Measurements from ENCODE around the gene NPIPB6. TPM values are rescaled to one million over a fixed set of nuclear protein-coding genes. Genes with fewer than 3 reads are reported as not detected.

NPIPB6 gene
- total and polyA plus RNA-seq, 9 donors, result 0.57 to 6.7 (median 2.8) TPM

- TF ChIP-seq POLR2A (IDR thresholded peaks at IDR 0.05) (no peak), EP300 (IDR thresholded peaks at IDR 0.05) (no peak), CTCF (IDR thresholded peaks at IDR 0.05) (no peak)
- Histone ChIP-seq H3K4me3 (no peak overlapping the region), H3K9me3 (no peaks in the 10 kb centered on the region), H3K27ac (no peak overlapping the region), H3K4me1 (ENCODE audit: insufficient read depth) (no peaks in the 10 kb centered on the region), H3K36me3 (no peaks in the 10 kb centered on the region), H3K27me3 (no peaks in the 10 kb centered on the region)
- no peak for DNase-seq
- WGBS, 3 donors, result 80 to 86% (median 81%) methylated on average over 6 of the region's 6 CpGs
- intact Hi-C loops (cut with DNase I), result no loop called here
These were observed 47.3 kb downstream of the NPIPB6 start for GRCh38 chr16:28316054-28316453.

- no peak for TF ChIP-seq EP300 (IDR thresholded peaks at IDR 0.05)
- no peaks in the 10 kb centered on the region for H3K36me3 ChIP-seq
These were observed 49.7 kb downstream of the NPIPB6 start for GRCh38 chr16:28313587-28313986.

DNA sequence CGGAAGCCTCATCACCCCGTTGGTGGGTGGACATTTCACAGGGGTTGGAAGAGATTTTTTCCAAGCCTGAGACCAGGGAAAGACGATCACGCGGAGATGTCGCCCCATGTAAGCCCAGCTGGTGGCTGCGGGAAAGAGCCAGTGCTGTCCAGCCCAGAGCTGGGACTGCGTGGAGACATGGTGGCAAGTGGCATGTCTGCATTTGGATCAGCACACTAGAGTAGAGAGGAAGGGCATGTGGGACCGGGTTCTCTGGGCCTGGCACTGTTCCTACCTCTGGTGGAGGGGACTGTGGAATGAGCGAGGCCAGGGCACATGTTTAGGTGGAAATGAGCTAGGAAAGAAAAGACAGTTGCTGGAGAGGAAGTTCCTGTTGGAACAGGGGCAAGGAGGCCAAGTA lies 51.0 kb downstream of the NPIPB6 start:
- H3K27me3 ChIP-seq, result no peaks in the 10 kb centered on the region
- H3K9me3 ChIP-seq, result no peaks in the 10 kb centered on the region
- TF ChIP-seq POLR2A (IDR thresholded peaks at IDR 0.05) (no peak), CTCF (IDR thresholded peaks at IDR 0.05) (no peak), EP300 (IDR thresholded peaks at IDR 0.05) (no peak)
- no peaks in the 10 kb centered on the region for H3K36me3 ChIP-seq
- intact Hi-C loops (cut with DNase I), result loop anchor here in 1 of 4 donors (5.0 kb wide), 1 partner anchor 35 kb away; no protein-coding TSS in a partner anchor
- WGBS, 3 donors, result 80 to 93% (median 87%) methylated on average over 10 of the region's 10 CpGs
- no peak overlapping the region for H3K27ac ChIP-seq
- H3K4me1 ChIP-seq (ENCODE audit: insufficient read depth), result no peaks in the 10 kb centered on the region
- no peak overlapping the region for H3K4me3 ChIP-seq
- no peak for DNase-seq

More at GRCh38 chr16:28313587-28313986, 49.7 kb downstream of the NPIPB6 start:
- no peak overlapping the region for H3K27ac ChIP-seq
- no peak overlapping the region for H3K4me3 ChIP-seq
- DNase-seq, result no peak
- H3K4me1 ChIP-seq (ENCODE audit: insufficient read depth), result no peaks in the 10 kb centered on the region
- H3K9me3 ChIP-seq, result no peaks in the 10 kb centered on the region
- 18 to 27% (median 23%) methylated on average over 11 of the region's 11 CpGs for WGBS, 3 donors
- no peaks in the 10 kb centered on the region for H3K27me3 ChIP-seq
- intact Hi-C loops (cut with DNase I), result loop anchor here in 1 of 4 donors (5.0 kb wide), 1 partner anchor 36 kb away; no protein-coding TSS in a partner anchor

DNA sequence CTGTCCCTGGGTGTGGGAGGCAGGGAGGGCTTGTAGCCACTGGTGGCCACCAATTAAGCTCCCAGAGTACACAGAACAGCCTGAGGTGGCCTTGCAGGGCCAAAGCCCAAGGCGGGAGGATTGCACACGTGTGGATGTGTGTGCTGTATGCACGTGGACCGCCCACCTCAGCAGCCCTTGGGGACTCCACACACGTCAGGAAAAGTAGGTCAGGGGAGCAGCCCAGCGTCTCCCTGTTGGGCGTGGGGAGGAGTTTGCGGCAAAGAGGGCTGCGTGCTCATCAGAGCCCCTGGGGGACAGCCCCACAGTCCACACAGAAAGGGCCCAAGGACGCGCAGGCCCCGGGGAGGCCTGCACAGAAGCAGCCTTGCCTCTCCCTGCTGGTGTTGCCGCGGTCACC lies 51.4 kb downstream of the NPIPB6 start:
- Histone ChIP-seq H3K27me3 (no peaks in the 10 kb centered on the region), H3K4me3 (no peak overlapping the region), H3K27ac (no peak overlapping the region), H3K36me3 (no peaks in the 10 kb centered on the region), H3K4me1 (ENCODE audit: insufficient read depth) (no peaks in the 10 kb centered on the region), H3K9me3 (no peaks in the 10 kb centered on the region)
- DNase-seq, result no peak
- intact Hi-C loops (cut with DNase I), result loop anchor here in 1 of 4 donors (5.0 kb wide), 1 partner anchor 35 kb away; no protein-coding TSS in a partner anchor
- 74 to 77% (median 75%) methylated on average over 14 of the region's 14 CpGs for WGBS, 3 donors
- no peak for TF ChIP-seq EP300 (IDR thresholded peaks at IDR 0.05)
- no peak for TF ChIP-seq CTCF (IDR thresholded peaks at IDR 0.05)
- no peak for TF ChIP-seq POLR2A (IDR thresholded peaks at IDR 0.05)

DNA sequence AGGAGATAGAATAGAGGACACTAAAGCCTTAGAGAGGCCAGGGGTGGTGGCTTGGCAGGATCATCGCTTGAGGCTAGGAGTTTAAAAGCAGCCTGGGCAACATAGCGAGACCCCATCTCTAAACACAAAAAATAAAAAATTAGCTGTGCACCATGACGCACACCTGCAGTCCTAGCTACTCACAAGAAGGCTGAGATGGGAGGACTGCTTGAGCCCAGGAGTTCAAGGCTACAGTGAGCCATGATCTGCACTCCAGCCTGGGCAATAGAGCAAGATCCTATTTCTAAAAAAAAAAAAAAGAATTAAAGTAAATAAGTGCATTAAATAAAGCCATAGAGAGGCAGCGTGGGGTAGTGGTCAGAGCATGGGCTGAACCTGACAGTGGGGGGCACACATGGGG lies 51.9 kb downstream of the NPIPB6 start:
- Histone ChIP-seq H3K4me3 (no peak overlapping the region), H3K9me3 (no peaks in the 10 kb centered on the region), H3K27me3 (no peaks in the 10 kb centered on the region), H3K4me1 (ENCODE audit: insufficient read depth) (no peaks in the 10 kb centered on the region), H3K36me3 (no peaks in the 10 kb centered on the region), H3K27ac (no peak overlapping the region)
- intact Hi-C loops (cut with DNase I), result loop anchor here in 1 of 4 donors (5.0 kb wide), 1 partner anchor 34 kb away; no protein-coding TSS in a partner anchor
- TF ChIP-seq POLR2A (IDR thresholded peaks at IDR 0.05) (no peak), EP300 (IDR thresholded peaks at IDR 0.05) (no peak), CTCF (IDR thresholded peaks at IDR 0.05) (no peak)
- 88 to 89% (median 89%) methylated on average over 4 of the region's 4 CpGs for WGBS, 3 donors
- no peak for DNase-seq

Data from ovary (tissue), 9 donors.